OCI-LY1 (cell line): ENCODE results near the gene MNX1.

Experiments
- H2AFZ ChIP-seq: fragments of 200-600 bp; sonication (generic), shearing (Covaris generic); 2 replicates; pipeline ENCODE4 v1.6.0; 2014; ENCODE audit warnings: antibody characterized with exemption, mild to moderate bottlenecking, low read length
- H3F3A ChIP-seq: fragments of 200-600 bp; sonication (generic), shearing (Covaris generic); 2 replicates; pipeline ENCODE4 v1.6.0; 2014; ENCODE audit warnings: mild to moderate bottlenecking, antibody characterized with exemption, low read length, moderate library complexity; ENCODE audit not compliant: insufficient read depth
- H3K27ac ChIP-seq: fragments of 200-600 bp; sonication (generic); 2 replicates; pipeline ENCODE4 v1.5.1; 2014; ENCODE audit warnings: low read length, mixed run types, mild to moderate bottlenecking, low read depth; ENCODE audit not compliant: poor library complexity, severe bottlenecking
- H3K27me3 ChIP-seq: fragments of 200-600 bp; sonication (generic); 2 replicates; pipeline ENCODE4 v1.6.0; 2014; ENCODE audit warnings: antibody characterized with exemption, mild to moderate bottlenecking, low read length, moderate library complexity; ENCODE audit not compliant: insufficient read depth
- H3K36me3 ChIP-seq: fragments of 200-600 bp; sonication (generic); 2 replicates; pipeline ENCODE4 v1.6.1; 2014; ENCODE audit warnings: mild to moderate bottlenecking, antibody characterized with exemption, low read length, moderate library complexity, mixed read lengths; ENCODE audit not compliant: insufficient read depth
- H3K4me1 ChIP-seq: fragments of 200-600 bp; sonication (generic); 2 replicates; pipeline ENCODE4 v1.5.1; 2014; ENCODE audit warnings: mild to moderate bottlenecking, low read length, moderate library complexity; ENCODE audit not compliant: insufficient read depth, severe bottlenecking
- H3K4me2 ChIP-seq: fragments of 200-600 bp; sonication (generic), shearing (Covaris generic); 2 replicates; pipeline ENCODE4 v1.6.1; 2014; ENCODE audit warnings: low read length
- H3K4me3 ChIP-seq: fragments of 200-600 bp; sonication (generic); 2 replicates; pipeline ENCODE4 v1.5.1; 2014; ENCODE audit warnings: low read length, low read depth, mild to moderate bottlenecking, mixed read lengths; ENCODE audit not compliant: poor library complexity, severe bottlenecking
- H3K79me2 ChIP-seq: fragments of 200-600 bp; shearing (Covaris generic); 2 replicates; pipeline ENCODE4 v1.6.1; 2016; ENCODE audit warnings: mixed run types, low read length, mixed read lengths; ENCODE audit not compliant: insufficient read depth
- H3K9ac ChIP-seq: fragments of 200-600 bp; sonication (generic), shearing (Covaris generic); 2 replicates; pipeline ENCODE4 v1.6.1; 2014; ENCODE audit warnings: mild to moderate bottlenecking, low read length, mixed read lengths
- H3K9me2 ChIP-seq: fragments of 200-600 bp; sonication (generic), shearing (Covaris generic); 2 replicates; pipeline ENCODE4 v1.6.1; 2014; ENCODE audit warnings: low read depth, mild to moderate bottlenecking, low read length, mixed read lengths
- H3K9me3 ChIP-seq: fragments of 200-600 bp; shearing (Covaris generic); 2 replicates; pipeline ENCODE4 v1.6.1; 2014; ENCODE audit warnings: low read length, mixed read lengths
- H4K20me1 ChIP-seq: fragments of 200-600 bp; sonication (generic), shearing (Covaris generic); 2 replicates; pipeline ENCODE4 v1.6.0; 2016; ENCODE audit warnings: mild to moderate bottlenecking, low read length; ENCODE audit not compliant: insufficient read depth
- EZH2 ChIP-seq: fragments of 200-600 bp; sonication (generic), shearing (Covaris generic); IDR thresholded peaks from 2 replicates; pipeline ENCODE4 v1.8.0; 2017; ENCODE audit warnings: borderline replicate concordance, mixed run types, mild to moderate bottlenecking, antibody characterized with exemption, low read length, moderate library complexity, mixed read lengths
- TF ChIP-seq, protein P1 (sequence below): fragments of 200-600 bp; sonication (generic), shearing (Covaris generic); IDR thresholded peaks from 2 replicates; pipeline ENCODE4 v1.5.1; 2017; ENCODE audit warnings: mild to moderate bottlenecking, antibody characterized with exemption, low read length, moderate library complexity, mixed read lengths

The MNX1 gene

DNA sequence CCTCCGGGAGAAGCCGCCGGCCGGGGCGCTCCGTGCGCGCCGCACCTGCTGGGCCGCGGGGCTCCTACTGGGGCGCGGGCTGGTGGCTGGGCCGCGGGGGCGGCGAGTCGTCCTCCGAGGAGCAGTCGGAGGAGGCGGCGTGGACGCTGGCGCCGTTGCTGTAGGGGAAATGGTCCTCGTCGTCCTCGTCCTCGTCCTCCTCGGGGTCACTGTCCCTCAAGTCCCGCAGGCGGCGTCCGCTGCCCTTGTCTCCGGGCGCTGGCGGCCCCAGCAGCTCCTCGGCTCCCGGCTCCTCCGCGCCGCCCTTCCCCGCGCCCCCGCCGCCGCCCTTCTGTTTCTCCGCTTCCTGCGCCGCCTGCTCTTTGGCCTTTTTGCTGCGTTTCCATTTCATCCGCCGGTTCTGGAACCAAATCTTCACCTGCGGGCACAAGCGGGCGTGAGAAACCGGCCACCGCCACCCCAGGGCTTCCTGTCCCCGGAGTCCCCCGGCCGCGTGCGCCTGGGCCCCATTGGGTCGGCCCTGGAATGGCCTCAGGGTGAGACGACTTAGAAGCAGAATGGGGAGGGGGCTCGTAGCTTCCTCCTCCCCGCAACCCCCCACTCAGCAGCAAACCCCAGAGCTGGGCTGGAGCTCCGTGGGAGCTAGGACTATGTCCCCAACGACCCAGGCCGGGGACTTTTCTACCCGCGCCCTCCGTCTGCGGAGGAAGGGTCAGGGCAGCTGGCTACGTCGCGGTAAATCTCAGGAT is 4.8 kb downstream of the MNX1 start:
- Histone ChIP-seq H3K4me3 (no peak overlapping the region), H3K36me3 (no peaks in the 10 kb centered on the region), H3K9ac (no peak overlapping the region), H3K79me2 (no peaks in the 10 kb centered on the region), H3K4me1 (peaks cover 13% of the 10 kb centered on the region), H3K27me3 (peaks cover 11% of the 10 kb centered on the region), H3K4me2 (no peak overlapping the region), H3F3A (no peaks in the 10 kb centered on the region), H3K9me2 (no peaks in the 10 kb centered on the region), H3K27ac (no peak overlapping the region), H3K9me3 (no peaks in the 10 kb centered on the region), H4K20me1 (no peaks in the 10 kb centered on the region), H2AFZ (no peak overlapping the region)
- no peak for TF ChIP-seq EZH2
- TF ChIP-seq, protein P1, sequence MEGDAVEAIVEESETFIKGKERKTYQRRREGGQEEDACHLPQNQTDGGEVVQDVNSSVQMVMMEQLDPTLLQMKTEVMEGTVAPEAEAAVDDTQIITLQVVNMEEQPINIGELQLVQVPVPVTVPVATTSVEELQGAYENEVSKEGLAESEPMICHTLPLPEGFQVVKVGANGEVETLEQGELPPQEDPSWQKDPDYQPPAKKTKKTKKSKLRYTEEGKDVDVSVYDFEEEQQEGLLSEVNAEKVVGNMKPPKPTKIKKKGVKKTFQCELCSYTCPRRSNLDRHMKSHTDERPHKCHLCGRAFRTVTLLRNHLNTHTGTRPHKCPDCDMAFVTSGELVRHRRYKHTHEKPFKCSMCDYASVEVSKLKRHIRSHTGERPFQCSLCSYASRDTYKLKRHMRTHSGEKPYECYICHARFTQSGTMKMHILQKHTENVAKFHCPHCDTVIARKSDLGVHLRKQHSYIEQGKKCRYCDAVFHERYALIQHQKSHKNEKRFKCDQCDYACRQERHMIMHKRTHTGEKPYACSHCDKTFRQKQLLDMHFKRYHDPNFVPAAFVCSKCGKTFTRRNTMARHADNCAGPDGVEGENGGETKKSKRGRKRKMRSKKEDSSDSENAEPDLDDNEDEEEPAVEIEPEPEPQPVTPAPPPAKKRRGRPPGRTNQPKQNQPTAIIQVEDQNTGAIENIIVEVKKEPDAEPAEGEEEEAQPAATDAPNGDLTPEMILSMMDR, result no peak

DNA sequence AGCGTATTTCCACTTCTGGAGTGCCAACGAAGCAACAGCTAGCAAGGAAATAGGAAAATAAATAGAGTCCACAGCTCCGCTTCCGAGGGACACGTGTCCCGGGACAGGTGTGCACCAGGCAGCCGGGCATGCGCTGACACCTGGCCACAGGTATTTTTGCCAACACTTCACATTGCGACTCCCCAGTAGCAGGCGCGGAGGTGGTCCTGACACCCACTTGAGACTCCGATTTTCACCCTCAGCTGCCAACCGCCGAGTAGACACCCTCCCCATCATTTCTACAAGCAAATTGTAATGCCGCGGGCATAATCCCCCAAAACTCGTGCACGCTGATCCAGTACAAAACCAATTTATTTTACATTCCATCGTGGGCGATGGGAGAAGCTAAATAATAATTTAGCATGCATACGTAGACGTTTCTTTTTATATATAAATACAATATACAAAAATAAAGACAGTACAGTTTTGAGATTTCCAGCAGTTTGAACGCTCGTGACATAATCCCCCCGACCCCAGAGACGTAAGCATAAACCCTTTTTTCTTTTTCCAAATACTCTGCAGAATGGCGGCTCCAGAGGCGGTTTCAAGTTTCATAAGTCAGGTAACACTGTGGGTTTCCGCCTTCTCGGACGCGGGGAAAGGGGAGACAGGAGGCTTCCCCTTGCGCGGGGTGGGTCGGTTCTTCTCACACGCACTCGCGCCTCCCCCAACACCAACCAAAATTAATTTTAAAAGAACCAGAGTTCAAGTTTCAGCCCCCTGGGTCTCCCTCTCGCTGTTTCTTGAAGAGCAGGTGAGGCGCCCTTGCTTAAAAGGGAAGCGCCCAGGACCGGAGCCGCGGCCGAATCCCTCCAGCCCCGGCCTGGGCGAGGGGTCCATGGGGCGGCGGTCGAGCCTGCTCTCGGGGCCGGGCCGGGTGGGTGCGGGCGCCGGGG is 5.7 kb downstream of the MNX1 start:
- Histone ChIP-seq H3K4me2 (no peak overlapping the region), H3K4me1 (peaks cover 19% of the 10 kb centered on the region), H4K20me1 (no peaks in the 10 kb centered on the region), H3K79me2 (no peaks in the 10 kb centered on the region), H2AFZ (no peak overlapping the region), H3K36me3 (no peaks in the 10 kb centered on the region), H3K9me3 (no peaks in the 10 kb centered on the region), H3K9ac (no peak overlapping the region), H3F3A (no peaks in the 10 kb centered on the region), H3K4me3 (no peak overlapping the region), H3K27me3 (peaks cover 11% of the 10 kb centered on the region), H3K9me2 (no peaks in the 10 kb centered on the region), H3K27ac (no peak overlapping the region)
- TF ChIP-seq, protein P1, result no peak
- no peak for TF ChIP-seq EZH2

DNA sequence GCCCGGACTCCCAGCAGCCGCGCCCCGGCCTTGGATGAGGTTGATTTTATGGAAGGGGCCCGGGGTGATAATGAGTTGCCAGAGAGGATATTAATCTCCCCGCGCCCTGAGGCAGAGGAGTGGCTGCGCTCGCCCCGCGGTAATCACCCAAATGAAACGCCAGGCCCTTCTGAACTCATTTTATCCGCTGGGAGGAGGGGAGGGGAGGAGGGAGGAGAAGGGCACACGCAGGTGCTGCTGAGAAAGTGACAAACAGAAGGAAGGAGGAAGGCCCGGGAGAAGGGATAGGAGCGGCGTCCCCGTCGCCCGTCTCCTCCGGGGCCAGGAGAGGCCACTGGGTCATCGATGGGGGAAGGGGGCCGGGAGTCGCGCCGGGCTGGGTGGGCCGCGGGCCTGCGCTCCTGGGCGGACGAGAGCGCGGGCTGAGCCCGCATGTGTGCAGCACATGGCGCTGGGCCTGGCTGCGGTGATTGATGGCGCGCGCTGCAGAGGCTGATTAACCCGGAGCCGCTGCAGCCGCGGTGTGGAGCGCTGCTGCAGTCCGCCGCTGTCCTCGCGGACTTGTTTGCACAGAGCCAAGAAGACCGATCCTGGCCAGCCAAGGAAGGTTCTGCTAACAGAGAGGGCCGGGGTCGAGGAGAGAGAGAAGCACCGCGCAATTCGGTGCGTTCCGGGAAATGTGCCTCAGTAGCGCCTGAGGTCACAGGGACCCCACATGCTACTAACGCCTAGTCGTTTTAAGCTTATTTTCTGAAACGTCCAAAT is 6.5 kb downstream of the MNX1 start:
- H3K27ac ChIP-seq, result no peak overlapping the region
- H3K9ac ChIP-seq, result no peak overlapping the region
- peaks cover 17% of the 10 kb centered on the region for H3K4me1 ChIP-seq
- peaks cover 6% of the 10 kb centered on the region; the same call in 1 of the 2 replicates for H3K27me3 ChIP-seq
- no peak overlapping the region for H3K4me3 ChIP-seq
- no peaks in the 10 kb centered on the region for H3K9me3 ChIP-seq
- no peak overlapping the region for H3K4me2 ChIP-seq
- no peak overlapping the region for H2AFZ ChIP-seq
- H3K36me3 ChIP-seq, result no peaks in the 10 kb centered on the region
- no peak for TF ChIP-seq EZH2
- TF ChIP-seq, protein P1, result no peak
- no peaks in the 10 kb centered on the region for H3F3A ChIP-seq
- no peaks in the 10 kb centered on the region for H3K79me2 ChIP-seq
- H4K20me1 ChIP-seq, result no peaks in the 10 kb centered on the region
- H3K9me2 ChIP-seq, result no peaks in the 10 kb centered on the region
